ENCODE measurements around the gene ABI1. TPM values are rescaled to one million over a fixed set of nuclear protein-coding genes. Genes with fewer than 3 reads are reported as not detected.
A peak's percentile ranks its signal among the peaks of the same experiment; 100 is the strongest.
"Not testable (repeated sequence)": the region's sequence is repeated elsewhere in the genome, so short reads cannot be mapped to it uniquely, and the experiment has no call there.

The ABI1 gene
- 47.6 TPM for polyA plus RNA-seq (2013, experiment 1 of 2)
- 52.8 TPM for polyA plus RNA-seq (2013, experiment 2 of 2)

- H3K27ac ChIP-seq (ENCODE audit: low read depth, low read length, severe bottlenecking) = peak within 1 kb of the TSS; percentile 90
- no peaks in the 10 kb centered on the region for H3K9me3 ChIP-seq (ENCODE audit: control insufficient read depth, low read length)
- no peaks in the 10 kb centered on the region for H3K36me3 ChIP-seq (ENCODE audit: control insufficient read depth, insufficient read depth, low read length)
- H3K4me3 ChIP-seq (ENCODE audit: extremely low read depth, insufficient read depth, low read length, poor library complexity, severe bottlenecking) = peak within 1 kb of the TSS; percentile 99
- WGBS, 2 experiments (ENCODE audit: insufficient coverage in 2 of 2) = 0% methylated on average over 27 to 36 of the region's 59 CpGs
- H3K4me1 ChIP-seq (ENCODE audit: control insufficient read depth, insufficient read depth, low read length, poor library complexity, severe bottlenecking) = peaks cover 10% of the 10 kb centered on the region
These were observed at the start of gene ABI1 for GRCh38 chr10:26860443-26861204. ABI1 (minus strand) TSS chr10:26860958; CDS start chr10:26860863, 95 bp downstream.

GRCh38 chr10:26909753-26910152 lies 49.0 kb upstream of the ABI1 start:
- no peak overlapping the region for H3K27ac ChIP-seq (ENCODE audit: low read depth, low read length, severe bottlenecking)
- no peaks in the 10 kb centered on the region for H3K36me3 ChIP-seq (ENCODE audit: control insufficient read depth, insufficient read depth, low read length)
- WGBS, 2 experiments (ENCODE audit: insufficient coverage in 2 of 2) = 100% methylated on average over 1 of the region's 2 CpGs; no CpG with 5 or more reads in 1 of the 2 experiments
- no peaks in the 10 kb centered on the region for H3K9me3 ChIP-seq (ENCODE audit: control insufficient read depth, low read length)
- H3K4me3 ChIP-seq (ENCODE audit: extremely low read depth, insufficient read depth, low read length, poor library complexity, severe bottlenecking) = no peak overlapping the region
- H3K4me1 ChIP-seq (ENCODE audit: control insufficient read depth, insufficient read depth, low read length, poor library complexity, severe bottlenecking) = no peaks in the 10 kb centered on the region

GRCh38 chr10:26905253-26905781 lies 44.6 kb upstream of the ABI1 start:
- not testable (repeated sequence) for H3K9me3 ChIP-seq (ENCODE audit: control insufficient read depth, low read length); H3K4me1 ChIP-seq (ENCODE audit: control insufficient read depth, insufficient read depth, low read length, poor library complexity, severe bottlenecking); H3K36me3 ChIP-seq (ENCODE audit: control insufficient read depth, insufficient read depth, low read length); H3K4me3 ChIP-seq (ENCODE audit: extremely low read depth, insufficient read depth, low read length, poor library complexity, severe bottlenecking); H3K27ac ChIP-seq (ENCODE audit: low read depth, low read length, severe bottlenecking)
- WGBS, 2 experiments (ENCODE audit: insufficient coverage in 2 of 2) = 89 to 92% methylated on average over 13 to 23 of the region's 26 CpGs

- H3K9me3 ChIP-seq (ENCODE audit: control insufficient read depth, low read length) = no peaks in the 10 kb centered on the region
- H3K4me1 ChIP-seq (ENCODE audit: control insufficient read depth, insufficient read depth, low read length, poor library complexity, severe bottlenecking) = no peaks in the 10 kb centered on the region
- 67 to 74% methylated on average over 5 of the region's 5 CpGs for WGBS, 2 experiments (ENCODE audit: insufficient coverage in 2 of 2)
These were observed 42.9 kb upstream of the ABI1 start for GRCh38 chr10:26903431-26904217.

GRCh38 chr10:26892306-26892923 lies 31.7 kb upstream of the ABI1 start:
- WGBS, 2 experiments (ENCODE audit: insufficient coverage in 2 of 2) = 65 to 67% methylated on average over 3 to 4 of the region's 11 CpGs
- H3K4me3 ChIP-seq (ENCODE audit: extremely low read depth, insufficient read depth, low read length, poor library complexity, severe bottlenecking); H3K36me3 ChIP-seq (ENCODE audit: control insufficient read depth, insufficient read depth, low read length); H3K4me1 ChIP-seq (ENCODE audit: control insufficient read depth, insufficient read depth, low read length, poor library complexity, severe bottlenecking); H3K9me3 ChIP-seq (ENCODE audit: control insufficient read depth, low read length); H3K27ac ChIP-seq (ENCODE audit: low read depth, low read length, severe bottlenecking): not testable (repeated sequence)

More at GRCh38 chr10:26903431-26904217, 42.9 kb upstream of the ABI1 start:
- Histone ChIP-seq H3K36me3 (ENCODE audit: control insufficient read depth, insufficient read depth, low read length) (no peaks in the 10 kb centered on the region), H3K27ac (ENCODE audit: low read depth, low read length, severe bottlenecking) (no peak overlapping the region), H3K4me3 (ENCODE audit: extremely low read depth, insufficient read depth, low read length, poor library complexity, severe bottlenecking) (no peak overlapping the region)

GRCh38 chr10:26890956-26891355 lies 30.2 kb upstream of the ABI1 start:
- Histone ChIP-seq H3K9me3 (ENCODE audit: control insufficient read depth, low read length) (no peaks in the 10 kb centered on the region), H3K4me3 (ENCODE audit: extremely low read depth, insufficient read depth, low read length, poor library complexity, severe bottlenecking) (no peak overlapping the region), H3K4me1 (ENCODE audit: control insufficient read depth, insufficient read depth, low read length, poor library complexity, severe bottlenecking) (no peaks in the 10 kb centered on the region), H3K27ac (ENCODE audit: low read depth, low read length, severe bottlenecking) (no peak overlapping the region), H3K36me3 (ENCODE audit: control insufficient read depth, insufficient read depth, low read length) (no peaks in the 10 kb centered on the region)
- 83 to 87% methylated on average over 3 to 4 of the region's 5 CpGs for WGBS, 2 experiments (ENCODE audit: insufficient coverage in 2 of 2)

- H3K4me3 ChIP-seq (ENCODE audit: extremely low read depth, insufficient read depth, low read length, poor library complexity, severe bottlenecking) = no peak overlapping the region
- no peaks in the 10 kb centered on the region for H3K9me3 ChIP-seq (ENCODE audit: control insufficient read depth, low read length)
- H3K4me1 ChIP-seq (ENCODE audit: control insufficient read depth, insufficient read depth, low read length, poor library complexity, severe bottlenecking) = no peaks in the 10 kb centered on the region
- WGBS, 2 experiments (ENCODE audit: insufficient coverage in 2 of 2) = 85 to 91% methylated on average over 2 to 3 of the region's 3 CpGs
- H3K36me3 ChIP-seq (ENCODE audit: control insufficient read depth, insufficient read depth, low read length) = no peaks in the 10 kb centered on the region
- H3K27ac ChIP-seq (ENCODE audit: low read depth, low read length, severe bottlenecking) = no peak overlapping the region
These were observed 27.0 kb upstream of the ABI1 start for GRCh38 chr10:26887611-26888215.

GRCh38 chr10:26881600-26882331 lies 21.0 kb upstream of the ABI1 start:
- H3K4me3 ChIP-seq (ENCODE audit: extremely low read depth, insufficient read depth, low read length, poor library complexity, severe bottlenecking) = no peak overlapping the region
- WGBS, 2 experiments (ENCODE audit: insufficient coverage in 2 of 2) = 8 to 24% methylated on average over 6 of the region's 10 CpGs
- H3K9me3 ChIP-seq (ENCODE audit: control insufficient read depth, low read length) = no peaks in the 10 kb centered on the region
- no peaks in the 10 kb centered on the region for H3K36me3 ChIP-seq (ENCODE audit: control insufficient read depth, insufficient read depth, low read length)
- H3K27ac ChIP-seq (ENCODE audit: low read depth, low read length, severe bottlenecking) = no peak overlapping the region
- H3K4me1 ChIP-seq (ENCODE audit: control insufficient read depth, insufficient read depth, low read length, poor library complexity, severe bottlenecking) = no peaks in the 10 kb centered on the region

GRCh38 chr10:26879744-26880143 lies 19.0 kb upstream of the ABI1 start:
- Histone ChIP-seq H3K27ac (ENCODE audit: low read depth, low read length, severe bottlenecking) (no peak overlapping the region), H3K4me3 (ENCODE audit: extremely low read depth, insufficient read depth, low read length, poor library complexity, severe bottlenecking) (no peak overlapping the region), H3K9me3 (ENCODE audit: control insufficient read depth, low read length) (no peaks in the 10 kb centered on the region), H3K4me1 (ENCODE audit: control insufficient read depth, insufficient read depth, low read length, poor library complexity, severe bottlenecking) (no peaks in the 10 kb centered on the region), H3K36me3 (ENCODE audit: control insufficient read depth, insufficient read depth, low read length) (no peaks in the 10 kb centered on the region)
- 94 to 97% methylated on average over 2 to 3 of the region's 5 CpGs for WGBS, 2 experiments (ENCODE audit: insufficient coverage in 2 of 2)

- H3K4me3 ChIP-seq (ENCODE audit: extremely low read depth, insufficient read depth, low read length, poor library complexity, severe bottlenecking) = no peak overlapping the region
- no peaks in the 10 kb centered on the region for H3K4me1 ChIP-seq (ENCODE audit: control insufficient read depth, insufficient read depth, low read length, poor library complexity, severe bottlenecking)
- no peaks in the 10 kb centered on the region for H3K9me3 ChIP-seq (ENCODE audit: control insufficient read depth, low read length)
- H3K36me3 ChIP-seq (ENCODE audit: control insufficient read depth, insufficient read depth, low read length) = no peaks in the 10 kb centered on the region
- WGBS, 2 experiments (ENCODE audit: insufficient coverage in 2 of 2) = 100% methylated on average over 1 of the region's 1 CpG; no CpG with 5 or more reads in 1 of the 2 experiments
- no peak overlapping the region for H3K27ac ChIP-seq (ENCODE audit: low read depth, low read length, severe bottlenecking)
These were observed 10.0 kb upstream of the ABI1 start for GRCh38 chr10:26870766-26871165.

Data from mesodermal cell (in vitro differentiated cells).